ENCODE results near the gene EWSR1.

Gene EWSR1

DNA sequence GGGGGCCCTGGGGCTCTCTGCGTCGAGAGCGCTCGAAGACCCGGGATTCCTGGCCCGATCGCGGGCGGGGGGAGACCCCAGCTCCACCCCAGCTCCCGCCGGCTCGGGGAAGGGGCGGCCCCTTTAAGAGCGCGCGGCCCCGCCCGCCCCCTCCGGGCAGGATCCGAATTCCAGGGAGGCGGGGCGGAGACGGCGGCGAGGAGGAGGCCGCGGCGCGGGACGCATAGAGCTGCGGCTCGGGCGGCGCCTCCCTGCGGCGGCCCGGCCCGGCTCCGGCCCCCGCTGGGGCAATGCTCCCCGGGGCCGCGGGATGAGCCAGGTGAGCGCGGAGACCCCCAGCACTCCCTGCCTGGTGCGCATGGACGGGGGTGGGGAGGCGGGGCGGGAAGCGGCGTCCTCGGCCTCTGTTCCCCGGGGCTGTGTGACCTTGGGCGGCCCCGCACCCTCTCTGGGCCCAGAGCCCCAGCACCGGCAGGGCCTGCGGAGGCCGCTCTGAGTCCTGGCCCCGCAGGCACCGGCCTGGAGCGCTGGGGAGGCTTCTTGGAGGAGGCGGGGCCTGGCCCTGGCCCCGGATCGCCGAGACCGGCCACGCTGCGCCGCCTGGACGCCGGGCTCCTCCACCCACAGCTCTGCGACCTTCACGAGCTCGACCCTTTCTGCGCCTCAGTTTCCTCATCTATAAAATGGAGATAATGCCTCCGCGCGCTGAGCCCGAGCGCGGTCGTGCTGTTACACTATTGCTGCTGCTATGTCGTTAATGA is 38.9 kb downstream of the EWSR1 start:
- DNase-seq: peak in 1 of 2 experiments; percentile 55

DNA sequence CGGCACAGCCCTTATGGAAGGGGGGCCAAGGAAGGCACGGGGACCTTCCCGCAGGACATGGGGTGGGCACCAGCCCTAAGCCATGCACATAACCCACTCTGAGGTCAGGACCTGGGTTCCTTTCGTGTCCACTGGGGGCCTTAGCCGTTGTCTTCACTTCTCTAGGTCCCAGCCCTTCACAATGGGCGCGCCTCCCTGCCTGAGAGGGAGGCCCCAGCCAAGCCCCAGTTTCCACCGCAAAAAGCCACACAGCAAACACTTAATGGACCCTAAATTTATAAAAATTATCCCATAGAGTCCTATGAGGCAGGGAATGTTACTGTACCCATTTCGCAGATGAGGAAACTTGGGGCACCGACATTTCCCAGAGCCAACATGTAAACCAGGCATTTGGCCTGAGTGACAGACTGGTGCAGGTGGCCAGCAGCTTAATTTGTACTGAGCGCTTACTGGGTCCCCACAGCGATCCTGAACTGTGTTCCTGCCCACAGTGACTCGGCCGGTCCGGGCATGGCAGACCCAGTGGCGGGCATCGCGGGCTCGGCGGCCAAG is 39.6 kb downstream of the EWSR1 start:
- DNase-seq: no peak

DNA sequence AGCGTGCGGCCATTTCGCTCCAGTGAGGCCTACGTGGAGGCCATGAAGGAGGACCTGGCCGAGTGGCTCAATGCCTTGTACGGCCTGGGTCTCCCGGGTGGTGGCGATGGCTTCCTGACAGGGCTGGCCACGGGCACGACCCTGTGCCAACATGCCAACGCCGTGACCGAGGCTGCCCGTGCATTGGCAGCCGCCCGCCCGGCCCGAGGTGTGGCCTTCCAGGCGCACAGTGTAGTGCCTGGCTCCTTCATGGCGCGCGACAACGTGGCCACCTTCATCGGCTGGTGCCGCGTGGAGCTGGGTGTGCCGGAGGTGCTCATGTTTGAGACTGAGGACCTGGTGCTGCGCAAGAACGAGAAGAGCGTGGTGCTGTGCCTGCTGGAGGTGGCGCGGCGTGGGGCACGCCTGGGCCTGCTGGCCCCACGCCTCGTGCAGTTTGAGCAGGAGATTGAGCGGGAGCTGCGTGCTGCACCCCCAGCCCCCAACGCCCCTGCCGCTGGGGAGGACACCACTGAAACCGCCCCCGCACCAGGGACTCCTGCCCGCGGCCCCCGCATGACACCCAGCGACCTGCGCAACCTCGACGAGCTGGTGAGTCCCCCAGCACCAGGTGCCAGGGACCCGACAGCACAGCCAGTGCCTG is 40.2 kb downstream of the EWSR1 start:
- no peak for DNase-seq

DNA sequence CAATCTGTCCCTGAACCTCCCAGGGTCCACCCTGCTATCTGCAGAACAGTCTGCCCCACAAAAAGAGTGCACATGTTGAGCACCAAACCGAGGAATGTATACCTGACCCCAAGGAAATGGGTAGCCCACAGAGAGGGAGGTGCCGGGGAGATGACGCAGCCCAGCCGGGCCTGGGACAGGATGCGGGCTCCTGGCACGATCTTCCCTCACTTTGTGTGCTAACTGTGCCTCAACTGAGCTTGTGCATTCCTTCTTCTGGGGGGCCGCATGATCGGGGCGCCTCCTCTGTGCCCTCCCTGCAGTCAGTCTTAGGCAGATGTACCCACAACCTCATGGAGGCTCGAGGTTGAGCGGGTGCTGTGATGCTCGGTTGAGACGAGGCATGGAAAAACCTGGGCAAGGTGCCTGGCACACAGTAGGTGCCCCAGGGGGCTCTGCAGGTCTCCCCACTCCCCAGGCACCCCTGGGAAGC is 40.8 kb downstream of the EWSR1 start:
- peak; percentile 27 to 66 for DNase-seq

DNA sequence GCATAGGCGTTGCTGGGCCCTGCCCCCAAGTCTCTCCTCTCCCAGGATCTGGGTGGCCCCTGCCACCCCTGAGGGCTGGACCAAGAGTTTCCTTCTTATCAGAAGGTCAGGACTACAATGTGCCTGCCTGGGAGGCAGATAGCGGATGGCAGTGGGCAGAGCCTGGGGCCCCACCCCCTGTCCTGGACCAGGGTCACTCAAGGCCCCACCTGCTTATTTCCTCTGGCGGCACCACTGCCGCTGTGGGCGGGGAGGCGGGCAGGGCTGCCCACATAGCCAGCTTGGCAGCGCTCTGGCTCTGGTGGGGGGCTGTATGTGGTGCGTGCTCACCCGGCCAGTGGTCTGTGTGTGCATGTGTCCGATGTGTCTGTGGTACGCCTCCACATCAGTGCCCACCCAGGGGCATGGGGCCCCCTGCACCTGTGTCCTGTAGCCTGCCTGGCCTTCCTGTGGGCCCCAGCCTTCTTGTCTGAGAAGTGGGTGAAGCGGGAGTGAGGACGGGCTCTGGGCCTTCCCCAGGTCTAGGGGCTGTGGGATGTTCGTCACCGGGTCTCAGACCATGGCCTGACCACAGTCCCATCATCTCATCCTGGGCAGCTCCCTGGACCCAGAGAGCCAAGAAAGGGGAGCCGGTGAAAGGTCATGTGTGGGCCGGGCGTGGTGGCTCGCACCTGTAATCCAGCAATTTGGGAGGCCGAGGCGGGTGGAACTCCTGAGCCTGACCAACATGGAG is 41.4 kb downstream of the EWSR1 start:
- peak; percentile 48 to 84 for DNase-seq

DNA sequence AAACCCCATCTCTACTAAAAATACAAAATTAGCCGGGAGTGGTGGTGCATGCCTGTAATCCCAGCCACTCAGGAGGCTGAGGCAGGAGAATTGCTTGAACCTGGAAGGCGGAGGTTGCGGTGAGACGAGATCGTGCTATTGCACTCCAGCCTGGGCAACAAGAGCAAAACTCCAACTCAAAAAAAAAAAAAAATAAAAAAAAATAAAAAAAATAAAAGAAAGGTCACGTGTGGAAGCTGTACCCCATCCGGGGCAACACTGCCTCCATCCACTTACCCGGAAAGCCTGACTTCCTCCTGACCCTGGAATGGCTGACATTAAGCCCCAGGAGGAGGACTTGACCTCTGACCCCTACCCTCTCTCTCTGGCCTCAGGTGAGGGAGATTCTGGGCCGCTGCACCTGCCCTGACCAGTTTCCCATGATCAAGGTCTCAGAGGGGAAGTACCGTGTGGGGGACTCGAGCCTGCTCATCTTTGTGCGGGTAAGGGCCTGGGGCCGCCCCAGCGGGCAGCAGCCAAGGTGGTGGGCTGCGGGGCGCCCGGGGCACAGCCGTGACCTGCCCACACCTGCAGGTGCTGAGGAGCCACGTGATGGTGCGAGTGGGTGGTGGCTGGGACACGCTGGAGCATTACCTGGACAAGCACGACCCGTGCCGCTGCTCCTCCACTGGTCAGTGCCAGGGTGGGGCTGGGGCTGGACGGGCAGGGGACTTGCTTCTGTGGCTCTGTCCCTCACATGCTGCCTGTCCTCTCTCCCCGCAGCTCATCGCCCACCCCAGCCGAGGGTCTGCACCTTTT is 42.2 kb downstream of the EWSR1 start:
- no peak for DNase-seq

DNA sequence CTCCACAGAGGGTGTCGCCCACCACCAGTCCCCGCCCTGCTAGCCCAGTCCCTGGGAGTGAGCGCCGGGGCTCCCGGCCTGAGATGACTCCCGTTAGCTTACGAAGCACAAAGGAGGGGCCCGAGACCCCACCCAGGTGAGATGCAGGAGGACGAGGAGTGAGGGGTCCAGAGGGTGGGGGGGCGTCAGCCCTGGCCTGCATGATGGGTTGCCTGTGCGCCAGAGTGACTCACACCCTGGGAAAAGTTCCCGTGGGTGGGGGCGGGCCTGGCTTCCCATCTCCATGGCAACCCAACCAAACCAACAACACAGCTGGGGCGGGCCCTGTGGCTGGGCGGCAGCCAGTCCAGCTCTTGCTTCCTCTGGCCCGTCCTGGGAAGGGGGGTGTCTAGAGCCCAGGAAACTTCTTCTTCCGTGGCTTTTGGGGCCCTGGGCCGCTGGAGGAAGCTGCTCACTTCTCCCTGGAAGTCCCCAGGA is 42.8 kb downstream of the EWSR1 start:
- DNase-seq: peak; percentile 74 to 86

DNA sequence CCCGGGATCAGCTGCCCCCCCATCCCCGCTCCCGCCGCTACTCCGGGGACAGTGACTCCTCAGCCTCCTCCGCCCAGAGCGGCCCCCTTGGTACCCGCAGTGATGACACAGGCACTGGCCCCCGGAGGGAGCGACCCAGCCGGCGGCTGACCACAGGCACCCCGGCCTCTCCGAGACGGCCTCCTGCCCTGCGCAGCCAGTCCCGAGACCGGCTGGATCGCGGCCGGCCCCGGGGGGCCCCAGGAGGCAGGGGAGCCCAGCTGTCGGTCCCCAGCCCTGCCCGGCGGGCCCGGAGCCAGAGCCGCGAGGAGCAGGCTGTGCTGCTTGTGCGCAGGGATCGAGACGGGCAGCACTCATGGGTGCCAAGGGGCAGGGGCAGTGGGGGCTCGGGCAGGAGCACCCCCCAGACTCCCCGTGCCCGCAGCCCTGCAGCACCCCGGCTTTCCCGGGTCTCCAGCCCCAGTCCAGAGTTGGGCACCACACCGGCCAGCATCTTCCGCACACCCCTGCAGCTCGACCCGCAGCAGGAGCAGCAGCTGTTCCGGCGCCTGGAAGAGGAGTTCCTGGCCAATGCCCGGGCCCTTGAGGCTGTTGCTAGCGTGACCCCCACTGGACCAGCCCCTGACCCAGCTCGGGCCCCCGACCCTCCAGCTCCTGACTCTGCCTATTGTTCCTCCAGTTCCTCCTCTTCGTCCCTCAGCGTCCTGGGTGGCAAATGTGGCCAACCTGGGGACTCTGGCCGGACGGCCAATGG is 43.6 kb downstream of the EWSR1 start:
- DNase-seq: no peak

DNA sequence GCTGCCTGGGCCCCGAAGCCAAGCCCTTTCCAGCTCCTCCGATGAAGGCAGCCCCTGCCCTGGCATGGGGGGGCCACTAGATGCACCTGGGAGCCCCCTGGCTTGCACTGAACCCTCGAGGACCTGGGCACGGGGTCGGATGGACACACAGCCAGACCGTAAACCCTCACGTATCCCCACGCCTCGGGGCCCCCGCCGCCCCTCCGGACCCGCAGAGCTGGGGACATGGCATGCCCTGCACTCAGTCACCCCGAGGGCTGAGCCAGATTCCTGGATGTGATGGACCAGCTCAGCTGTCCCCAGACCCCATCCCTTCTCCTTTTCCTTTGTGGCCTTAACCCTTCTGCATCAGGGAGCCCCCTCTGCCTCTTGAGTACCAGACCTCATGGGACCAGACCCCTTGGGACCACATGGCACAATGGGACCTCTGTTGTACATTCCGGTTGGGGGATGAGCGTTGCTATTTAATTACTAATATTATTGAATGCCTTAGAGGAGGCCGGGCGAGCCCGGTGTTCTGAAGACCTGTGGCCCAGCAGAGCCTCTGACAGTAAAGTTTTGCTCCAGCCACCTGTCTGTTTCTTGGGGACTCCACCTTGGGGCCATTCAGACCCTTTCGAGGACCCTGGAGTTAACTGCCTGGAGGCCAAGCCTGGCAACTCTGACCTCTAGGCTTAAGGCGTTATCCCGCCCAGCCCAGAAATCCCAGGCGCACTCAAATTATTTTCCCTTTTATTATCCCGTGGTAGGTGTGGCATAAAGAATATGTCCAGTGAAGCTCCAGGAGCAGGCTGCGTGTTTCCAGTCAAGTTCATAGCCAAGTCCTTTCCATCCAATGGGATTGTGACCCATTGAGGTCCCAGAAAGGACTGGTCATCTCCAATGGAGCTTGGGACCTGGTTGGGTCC is 44.4 kb downstream of the EWSR1 start:
- DNase-seq: no peak

DNA sequence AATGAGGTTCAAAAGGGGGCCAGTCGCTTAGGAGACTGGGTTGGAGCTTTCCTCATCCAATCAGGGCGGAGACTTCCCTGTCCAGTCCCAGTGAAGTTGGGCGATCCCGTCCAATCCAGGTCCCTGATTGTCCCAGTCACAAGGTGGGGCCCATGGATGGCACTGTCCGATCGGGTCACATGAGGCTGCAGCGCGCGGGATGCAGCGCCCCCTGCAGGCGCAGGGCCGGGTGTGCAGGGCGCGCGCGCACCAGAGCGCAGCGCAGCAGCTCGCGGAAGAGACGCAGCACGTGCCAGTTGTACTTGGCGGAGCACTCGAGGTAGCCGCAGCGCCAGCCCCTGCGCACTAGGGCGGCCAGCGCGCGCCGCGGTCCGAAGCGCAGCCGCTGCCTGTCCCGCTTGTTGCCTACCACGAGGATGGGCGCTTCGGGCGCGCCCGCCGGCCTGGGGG is 45.1 kb downstream of the EWSR1 start:
- DNase-seq: peak in 1 of 2 experiments; percentile 11

DNA sequence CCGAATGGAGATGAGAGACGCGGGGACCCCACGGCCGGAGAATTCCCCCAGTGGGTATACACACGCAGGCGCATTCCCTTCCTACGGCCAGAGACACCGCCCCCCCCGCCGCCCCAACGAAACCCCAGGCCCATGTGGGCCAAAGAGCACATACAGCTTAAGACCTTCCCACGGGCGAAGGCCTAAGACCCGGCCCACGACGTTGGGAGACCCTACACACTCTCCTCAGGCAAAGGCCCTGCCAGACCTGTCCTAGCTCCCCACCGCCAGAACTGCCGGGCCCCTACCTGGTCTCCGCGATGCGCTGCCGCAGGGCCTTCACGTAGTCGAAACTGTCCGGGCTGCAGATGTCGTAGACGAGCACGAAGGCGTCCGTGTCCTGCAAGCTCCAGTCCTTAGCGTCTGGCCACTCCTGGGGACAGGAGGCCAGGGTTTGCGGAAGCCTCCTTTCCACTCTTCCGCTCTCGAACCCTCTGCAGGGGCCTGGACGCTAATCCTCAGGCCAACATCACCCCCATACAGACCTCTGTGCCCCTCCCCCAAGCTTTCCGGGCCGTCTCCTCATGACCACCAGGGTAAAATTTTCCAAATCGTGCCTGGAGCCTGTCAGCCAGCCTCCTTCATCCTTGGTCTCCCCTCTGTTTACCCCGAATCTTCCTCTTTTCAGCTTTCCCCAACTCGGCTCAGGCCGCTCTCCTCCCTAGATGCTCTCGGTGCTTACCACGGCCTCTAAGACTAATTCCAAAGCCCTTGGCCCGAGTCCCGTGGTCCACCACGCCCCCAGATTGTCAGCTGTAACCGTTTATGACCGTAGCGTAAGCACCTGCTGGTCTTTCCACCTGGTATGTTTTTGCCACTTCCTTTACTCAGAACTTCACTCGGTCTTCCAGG is 45.8 kb downstream of the EWSR1 start:
- no peak for DNase-seq

DNA sequence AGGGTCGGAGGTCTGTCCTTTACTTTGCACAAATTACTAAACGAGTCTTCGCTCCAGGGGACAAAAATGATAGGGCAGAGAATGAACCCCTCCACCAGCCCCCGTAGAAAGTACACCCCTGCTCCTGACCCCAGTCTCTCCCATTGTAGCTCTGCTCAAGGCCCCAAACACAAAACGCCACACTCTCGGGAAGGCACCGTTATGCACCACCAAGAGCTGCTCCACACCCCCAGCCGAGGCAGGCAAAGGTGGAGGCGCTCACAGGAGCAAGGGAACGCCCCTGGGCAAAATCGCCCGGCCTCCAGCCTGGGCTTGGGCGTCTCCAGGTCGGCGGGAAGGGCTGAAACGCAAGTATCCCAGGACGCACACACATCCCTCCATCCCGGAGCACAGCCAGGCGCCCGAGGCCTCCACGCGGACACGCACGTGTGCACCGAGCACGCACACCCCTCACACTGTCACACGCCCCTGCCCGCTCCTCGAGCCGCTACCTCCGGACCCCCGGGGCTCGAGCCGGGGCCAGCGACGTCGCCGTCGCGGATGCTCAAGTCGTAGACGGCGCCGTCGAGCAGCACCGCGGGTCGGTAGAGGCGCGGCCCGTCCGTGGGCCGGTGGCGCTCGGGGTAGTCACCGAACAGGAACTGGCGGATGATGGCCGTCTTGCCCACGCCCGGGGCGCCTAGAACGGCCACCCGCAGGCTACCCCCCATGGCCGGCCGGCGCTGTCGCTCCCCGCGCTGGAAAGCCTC is 46.6 kb downstream of the EWSR1 start:
- DNase-seq: no peak

DNA sequence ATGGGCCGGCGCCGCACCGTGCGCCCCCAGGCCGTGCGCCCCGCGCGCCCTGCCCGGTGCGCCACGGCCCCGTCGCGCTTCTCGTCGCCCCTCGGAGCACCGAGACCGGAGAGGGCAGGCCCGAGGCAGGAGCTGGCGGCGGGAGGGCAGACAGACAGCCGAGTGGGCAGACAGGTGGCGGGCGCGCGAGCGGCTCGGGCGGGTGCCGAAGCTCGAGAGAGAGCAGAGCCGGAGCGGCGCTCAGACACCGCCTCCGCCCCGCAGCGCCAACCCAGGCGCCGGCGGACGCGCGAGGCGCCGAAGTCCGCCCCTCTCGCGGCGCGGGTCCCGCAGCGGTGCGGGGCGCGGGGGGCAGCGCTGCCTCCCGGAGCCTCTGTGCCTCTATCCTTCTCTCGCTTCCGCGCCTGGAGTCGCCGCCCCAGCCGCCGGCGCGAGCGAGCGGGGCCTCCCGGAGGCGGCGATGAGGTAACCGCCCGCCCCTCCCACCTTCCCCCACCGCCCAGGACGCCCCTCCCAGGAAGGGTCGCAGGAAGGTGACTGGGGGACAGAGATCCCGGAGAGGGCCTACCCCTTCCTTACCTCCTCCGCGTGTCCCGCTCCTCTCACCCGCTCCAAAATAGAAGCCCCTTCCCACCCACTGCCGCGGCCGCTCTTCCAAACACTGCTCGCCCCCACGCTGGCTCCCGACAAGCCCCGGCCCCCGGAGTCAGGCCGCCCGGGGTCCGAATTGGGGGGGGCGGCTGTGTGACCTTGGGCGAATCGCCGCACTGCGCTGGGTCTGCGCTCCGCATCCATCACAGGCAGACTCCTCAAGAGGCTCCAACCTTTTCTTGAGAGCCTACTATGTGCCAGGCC is 47.4 kb downstream of the EWSR1 start, which contains the start of gene RASL10A:
Gene RASL10A (minus strand): TSS at position 412 of the 855 bp plus-strand sequence. CDS start 451 bp downstream, outside the sequence.
- DNase-seq: no peak

DNA sequence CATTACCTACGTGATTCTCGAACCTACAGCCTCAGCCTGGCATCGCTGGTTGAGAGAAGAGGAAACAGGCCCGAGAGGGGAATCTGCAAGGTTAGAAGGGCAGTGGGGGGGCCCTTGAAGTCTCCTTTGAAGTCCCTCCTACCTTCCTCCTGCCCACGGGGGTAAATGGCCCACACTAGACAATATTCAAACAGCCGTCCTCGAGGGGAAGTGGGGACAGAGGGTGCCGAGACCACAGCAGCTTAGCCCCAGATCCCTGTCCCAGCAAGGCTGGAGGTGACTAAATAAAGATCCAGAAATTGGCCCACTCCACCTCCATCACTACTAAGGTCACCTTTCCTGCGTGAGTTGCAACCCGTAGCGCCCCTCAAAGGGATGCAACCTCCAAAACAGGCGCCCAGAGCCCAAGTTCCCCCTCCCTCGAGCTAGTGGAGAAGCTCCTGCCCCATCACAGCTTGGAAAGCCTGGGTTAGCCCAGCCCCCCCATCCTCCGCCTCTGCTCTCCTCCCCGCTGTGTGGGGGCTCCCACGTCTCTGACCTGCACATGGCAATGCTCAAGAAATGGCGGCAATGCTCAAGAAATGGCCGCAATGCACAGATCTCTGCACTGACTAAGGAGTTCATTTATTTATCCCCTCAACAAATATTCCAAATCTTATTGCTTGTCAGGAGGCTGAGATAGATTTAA is 48.2 kb downstream of the EWSR1 start:
- DNase-seq: no peak

DNA sequence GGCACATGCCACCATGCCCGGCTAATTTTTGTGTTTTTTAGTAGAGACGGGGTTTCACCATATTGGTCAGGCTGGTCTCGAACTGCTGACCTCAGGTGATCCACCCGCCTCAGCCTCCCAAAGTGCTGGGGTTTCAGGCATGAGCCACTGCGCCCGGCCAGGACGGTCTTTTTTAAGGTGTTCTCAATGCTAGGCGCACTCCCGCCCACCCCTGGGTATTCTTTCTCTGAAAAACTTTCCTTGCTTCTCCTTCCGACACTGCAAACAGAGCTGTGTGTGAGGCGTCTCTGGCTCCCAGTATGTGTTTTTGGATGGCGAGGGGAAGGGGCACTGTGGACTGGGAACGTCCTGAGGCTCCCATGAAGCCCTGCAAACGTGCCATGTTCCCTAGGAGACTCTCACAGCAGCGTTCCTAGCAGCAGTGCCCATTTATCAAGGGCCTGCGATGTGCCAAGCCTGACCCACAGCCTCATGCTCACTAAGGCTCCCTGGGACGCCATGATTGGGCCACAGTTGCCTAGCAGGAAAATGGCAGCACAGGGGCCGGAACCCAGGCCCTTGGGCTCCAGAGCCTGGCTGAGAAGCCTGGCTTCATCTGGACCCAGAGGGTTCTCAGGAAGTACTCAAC is 49.9 kb downstream of the EWSR1 start:
- no peak for DNase-seq

DNA sequence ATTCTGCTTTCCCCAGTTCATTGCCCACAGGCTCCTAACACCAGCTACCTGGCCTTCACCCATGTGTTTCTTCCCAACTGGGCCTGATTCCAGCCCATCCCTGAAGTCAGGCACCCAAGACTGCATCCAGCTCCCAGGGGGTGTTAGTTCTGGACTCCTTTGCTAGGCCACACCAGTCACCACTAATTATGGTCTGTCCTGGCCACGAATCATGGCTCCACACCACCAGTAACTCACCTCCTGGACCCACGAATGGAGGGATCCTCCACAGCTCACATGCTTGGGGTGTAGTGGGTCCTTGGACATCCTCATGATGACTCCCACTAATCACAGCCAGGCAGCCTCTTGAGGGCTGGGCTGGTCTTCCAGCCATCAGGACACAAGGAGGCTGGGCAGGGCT is 51.0 kb downstream of the EWSR1 start:
- DNase-seq: no peak

Data from SW 1271 (cell line).